ENCODE results near the gene SELPLG.

- TF ChIP-seq CTCF (IDR thresholded peaks at IDR 0.05) = peak; percentile 88 to 98 (median 94)
- no peak for TF ChIP-seq POLR2A (IDR thresholded peaks at IDR 0.05)
Measured at GRCh38 chr12:108618079-108618952, 15.4 kb downstream of the SELPLG start.
